ENCODE measurements around the gene FAT4. TPM values are rescaled to one million over a fixed set of nuclear protein-coding genes. Genes with fewer than 3 reads are reported as not detected.
A peak's percentile ranks its signal among the peaks of the same experiment; 100 is the strongest.

Gene FAT4
- total RNA-seq, 1 donor from 2014 or later = 26.0 TPM

DNA sequence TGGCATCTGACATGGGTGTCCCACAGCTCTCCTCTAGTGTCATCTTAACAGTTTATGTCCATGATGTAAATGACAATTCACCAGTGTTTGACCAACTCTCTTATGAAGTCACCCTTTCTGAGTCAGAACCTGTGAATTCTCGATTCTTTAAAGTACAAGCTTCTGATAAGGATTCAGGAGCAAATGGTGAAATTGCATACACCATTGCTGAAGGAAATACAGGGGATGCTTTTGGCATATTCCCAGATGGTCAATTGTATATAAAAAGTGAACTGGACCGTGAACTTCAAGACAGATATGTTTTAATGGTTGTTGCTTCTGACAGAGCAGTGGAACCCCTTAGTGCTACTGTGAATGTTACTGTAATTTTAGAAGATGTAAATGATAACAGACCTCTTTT lies 4.6 kb downstream of the FAT4 start:
- TF ChIP-seq, protein P1, sequence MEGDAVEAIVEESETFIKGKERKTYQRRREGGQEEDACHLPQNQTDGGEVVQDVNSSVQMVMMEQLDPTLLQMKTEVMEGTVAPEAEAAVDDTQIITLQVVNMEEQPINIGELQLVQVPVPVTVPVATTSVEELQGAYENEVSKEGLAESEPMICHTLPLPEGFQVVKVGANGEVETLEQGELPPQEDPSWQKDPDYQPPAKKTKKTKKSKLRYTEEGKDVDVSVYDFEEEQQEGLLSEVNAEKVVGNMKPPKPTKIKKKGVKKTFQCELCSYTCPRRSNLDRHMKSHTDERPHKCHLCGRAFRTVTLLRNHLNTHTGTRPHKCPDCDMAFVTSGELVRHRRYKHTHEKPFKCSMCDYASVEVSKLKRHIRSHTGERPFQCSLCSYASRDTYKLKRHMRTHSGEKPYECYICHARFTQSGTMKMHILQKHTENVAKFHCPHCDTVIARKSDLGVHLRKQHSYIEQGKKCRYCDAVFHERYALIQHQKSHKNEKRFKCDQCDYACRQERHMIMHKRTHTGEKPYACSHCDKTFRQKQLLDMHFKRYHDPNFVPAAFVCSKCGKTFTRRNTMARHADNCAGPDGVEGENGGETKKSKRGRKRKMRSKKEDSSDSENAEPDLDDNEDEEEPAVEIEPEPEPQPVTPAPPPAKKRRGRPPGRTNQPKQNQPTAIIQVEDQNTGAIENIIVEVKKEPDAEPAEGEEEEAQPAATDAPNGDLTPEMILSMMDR (conservative IDR thresholded peaks at IDR 0.05) = no peak
- H3K36me3 Mint-ChIP-seq (ENCODE audit: low read depth) = peaks cover 28% of the 10 kb centered on the region
- H3K27me3 Mint-ChIP-seq (ENCODE audit: low read depth) = peaks cover 28% of the 10 kb centered on the region
- H3K9me3 Mint-ChIP-seq = no peaks in the 10 kb centered on the region
- H3K27ac Mint-ChIP-seq (ENCODE audit: unreplicated experiment) = no peak overlapping the region
- DNase-seq (ENCODE audit: low read depth, low spot score) = no peak
- peak overlapping the region; percentile 99 for H3K4me3 Mint-ChIP-seq
- H3K4me1 Mint-ChIP-seq = peaks cover 75% of the 10 kb centered on the region

DNA sequence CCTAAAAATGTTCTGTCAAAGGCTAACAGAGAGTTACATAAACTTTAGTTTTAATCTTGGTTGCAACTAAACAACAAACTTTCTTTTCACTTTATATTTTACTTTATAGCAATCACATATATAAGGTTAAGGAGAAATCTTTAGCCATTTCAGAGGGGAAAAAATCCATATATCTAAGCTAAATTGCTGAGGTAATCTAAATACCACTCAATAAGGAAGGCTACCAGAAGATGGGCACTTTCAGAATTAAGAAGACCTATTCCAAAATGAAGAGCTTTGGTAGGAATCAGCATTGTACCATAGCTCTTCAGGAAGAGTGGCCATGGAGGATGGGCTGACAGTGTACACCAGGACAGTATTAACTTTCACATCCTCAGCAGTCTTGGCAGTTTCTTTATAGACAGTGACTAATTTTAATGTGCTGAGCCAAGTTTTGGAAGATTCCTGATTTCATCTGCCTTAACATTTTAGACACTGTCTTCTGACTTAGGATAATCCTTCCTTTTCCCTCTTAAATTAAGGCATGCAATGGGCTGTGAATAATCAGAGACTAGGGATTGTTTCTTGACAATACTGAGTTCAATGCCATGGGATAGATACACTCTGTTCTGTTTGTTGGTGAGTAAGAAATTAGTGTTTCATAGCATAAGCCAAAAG lies 7.1 kb downstream of the FAT4 start:
- Mint-ChIP-seq H3K4me3 (peak overlapping the region; percentile 81), H3K27ac (ENCODE audit: unreplicated experiment) (no peak overlapping the region), H3K27me3 (ENCODE audit: low read depth) (peaks cover 11% of the 10 kb centered on the region), H3K9me3 (no peaks in the 10 kb centered on the region), H3K4me1 (peaks cover 62% of the 10 kb centered on the region), H3K36me3 (ENCODE audit: low read depth) (peaks cover 30% of the 10 kb centered on the region)
- TF ChIP-seq, protein P1 (conservative IDR thresholded peaks at IDR 0.05) = no peak
- DNase-seq (ENCODE audit: low read depth, low spot score) = no peak

DNA sequence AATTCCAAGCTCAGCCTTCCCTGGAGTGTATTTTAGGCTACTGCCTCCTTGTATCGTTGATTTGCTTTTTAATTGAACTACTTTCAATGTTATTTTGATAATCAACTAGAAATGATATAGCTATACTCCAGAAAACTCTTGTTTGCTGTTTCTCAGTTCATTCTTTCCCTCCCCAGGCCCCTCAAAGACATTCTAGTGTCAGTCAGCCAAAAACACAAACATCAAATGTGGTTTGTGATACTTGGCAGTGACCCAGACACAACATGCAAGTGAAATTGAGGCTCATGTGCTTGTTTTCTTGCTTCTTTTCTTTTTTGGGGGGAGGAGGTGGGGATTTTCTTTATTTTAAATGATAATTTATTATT lies 7.6 kb downstream of the FAT4 start:
- Mint-ChIP-seq H3K27ac (ENCODE audit: unreplicated experiment) (no peak overlapping the region), H3K36me3 (ENCODE audit: low read depth) (peaks cover 32% of the 10 kb centered on the region), H3K27me3 (ENCODE audit: low read depth) (peaks cover 6% of the 10 kb centered on the region), H3K9me3 (no peaks in the 10 kb centered on the region), H3K4me1 (peaks cover 63% of the 10 kb centered on the region), H3K4me3 (peak overlapping the region; percentile 81)
- TF ChIP-seq, protein P1 (conservative IDR thresholded peaks at IDR 0.05) = no peak
- no peak for DNase-seq (ENCODE audit: low read depth, low spot score)

DNA sequence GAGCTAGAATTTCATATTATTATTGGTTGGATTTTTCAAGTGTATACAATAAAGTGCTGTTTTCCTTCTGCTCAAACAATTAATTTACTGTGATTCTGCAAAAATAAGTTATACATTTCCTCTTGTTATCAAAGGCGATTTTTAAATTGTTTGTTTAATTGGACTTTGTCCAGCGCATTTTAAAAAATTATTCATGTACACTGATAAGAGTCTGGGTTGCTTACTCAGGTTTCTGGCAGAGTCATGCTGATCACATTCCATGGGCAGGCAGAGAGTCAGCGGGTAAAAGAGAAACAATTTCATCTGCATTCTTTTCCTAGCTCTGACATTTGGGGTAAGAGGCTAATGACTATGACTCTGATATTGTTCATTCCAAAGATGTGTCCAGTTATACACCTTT lies 8.9 kb downstream of the FAT4 start:
- DNase-seq (ENCODE audit: low read depth, low spot score) = no peak
- TF ChIP-seq, protein P1 (conservative IDR thresholded peaks at IDR 0.05) = no peak
- Mint-ChIP-seq H3K4me3 (peak overlapping the region; percentile 86), H3K36me3 (ENCODE audit: low read depth) (peaks cover 22% of the 10 kb centered on the region), H3K27ac (ENCODE audit: unreplicated experiment) (no peak overlapping the region), H3K9me3 (no peaks in the 10 kb centered on the region), H3K4me1 (peaks cover 50% of the 10 kb centered on the region), H3K27me3 (ENCODE audit: low read depth) (no peaks in the 10 kb centered on the region)

DNA sequence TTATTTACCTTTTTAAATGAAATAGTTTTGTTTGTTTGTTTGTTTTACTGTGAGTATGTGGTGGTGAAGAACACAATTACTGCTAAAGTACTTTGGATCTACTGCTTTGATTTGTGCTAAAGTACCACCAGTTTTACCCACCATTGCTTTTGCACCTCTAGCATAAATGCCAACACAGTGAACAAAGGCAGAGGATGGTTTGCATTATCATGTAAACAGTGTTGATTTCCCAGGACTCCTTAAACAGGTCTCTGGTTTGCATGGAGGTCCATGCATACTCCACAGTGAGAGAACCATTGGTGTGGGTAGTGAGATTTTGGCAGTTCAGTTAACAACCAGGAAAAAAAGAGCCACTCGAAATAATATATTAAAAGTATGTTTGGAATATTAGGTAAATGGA lies 11.0 kb downstream of the FAT4 start:
- Mint-ChIP-seq H3K9me3 (no peaks in the 10 kb centered on the region), H3K27ac (ENCODE audit: unreplicated experiment) (no peak overlapping the region), H3K4me1 (peaks cover 31% of the 10 kb centered on the region), H3K27me3 (ENCODE audit: low read depth) (no peaks in the 10 kb centered on the region), H3K36me3 (ENCODE audit: low read depth) (peaks cover 11% of the 10 kb centered on the region), H3K4me3 (no peak overlapping the region)
- TF ChIP-seq, protein P1 (conservative IDR thresholded peaks at IDR 0.05) = no peak
- no peak for DNase-seq (ENCODE audit: low read depth, low spot score)

All from neural crest cell (in vitro differentiated cells).